ENCODE data around the gene PCSK2.

The PCSK2 gene

GRCh38 chr20:17508756-17509155 lies 281.9 kb downstream of the PCSK2 start:
- Histone ChIP-seq H3K27ac (ENCODE audit: poor library complexity, severe bottlenecking) (no peak overlapping the region), H3K4me1 (ENCODE audit: insufficient read depth, poor library complexity, severe bottlenecking) (peaks cover 15% of the 10 kb centered on the region), H3K4me3 (ENCODE audit: severe bottlenecking) (no peak overlapping the region), H3K27me3 (ENCODE audit: insufficient read depth, poor library complexity, severe bottlenecking) (no peaks in the 10 kb centered on the region), H3K9me3 (ENCODE audit: severe bottlenecking) (no peaks in the 10 kb centered on the region), H3K36me3 (ENCODE audit: low read depth) (no peaks in the 10 kb centered on the region)
- no peak for ATAC-seq (ENCODE audit: low read depth)
- TF ChIP-seq CTCF (IDR thresholded peaks at IDR 0.05; ENCODE audit: poor library complexity, severe bottlenecking): no peak
- no peak for DNase-seq (ENCODE audit: low spot score)

DNA sequence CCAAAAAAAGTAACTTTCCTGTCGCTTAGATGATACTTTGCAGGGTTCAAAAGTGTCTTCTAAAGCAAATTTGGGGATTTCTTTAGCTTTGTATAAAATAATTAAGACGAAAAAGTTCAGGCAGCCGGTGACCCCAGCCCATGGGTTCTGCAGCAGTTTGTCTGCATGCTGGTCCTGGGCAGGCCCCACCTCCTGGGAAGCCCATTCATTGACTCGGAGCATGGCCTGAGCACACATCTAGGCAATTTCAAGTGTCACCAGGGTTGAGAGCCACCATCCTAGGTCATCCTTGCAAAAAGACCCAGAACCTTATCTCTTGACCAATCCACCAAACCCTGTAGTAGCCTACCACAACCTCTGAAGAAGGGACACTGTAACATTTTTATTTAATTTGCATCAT lies 283.7 kb downstream of the PCSK2 start:
- Histone ChIP-seq H3K9me3 (ENCODE audit: severe bottlenecking) (no peaks in the 10 kb centered on the region), H3K4me1 (ENCODE audit: insufficient read depth, poor library complexity, severe bottlenecking) (peaks cover 14% of the 10 kb centered on the region), H3K4me3 (ENCODE audit: severe bottlenecking) (no peak overlapping the region), H3K27me3 (ENCODE audit: insufficient read depth, poor library complexity, severe bottlenecking) (no peaks in the 10 kb centered on the region), H3K27ac (ENCODE audit: poor library complexity, severe bottlenecking) (no peak overlapping the region), H3K36me3 (ENCODE audit: low read depth) (no peaks in the 10 kb centered on the region)
- ATAC-seq (ENCODE audit: low read depth): no peak
- no peak for DNase-seq (ENCODE audit: low spot score)
- TF ChIP-seq CTCF (IDR thresholded peaks at IDR 0.05; ENCODE audit: poor library complexity, severe bottlenecking): no peak

GRCh38 chr20:17511401-17511800 lies 284.6 kb downstream of the PCSK2 start:
- no peak for ATAC-seq (ENCODE audit: low read depth)
- H3K9me3 ChIP-seq (ENCODE audit: severe bottlenecking): no peaks in the 10 kb centered on the region
- no peaks in the 10 kb centered on the region for H3K36me3 ChIP-seq (ENCODE audit: low read depth)
- peaks cover 6% of the 10 kb centered on the region for H3K4me1 ChIP-seq (ENCODE audit: insufficient read depth, poor library complexity, severe bottlenecking)
- H3K4me3 ChIP-seq (ENCODE audit: severe bottlenecking): no peak overlapping the region
- no peak for DNase-seq (ENCODE audit: low spot score)
- H3K27ac ChIP-seq (ENCODE audit: poor library complexity, severe bottlenecking): no peak overlapping the region
- no peaks in the 10 kb centered on the region for H3K27me3 ChIP-seq (ENCODE audit: insufficient read depth, poor library complexity, severe bottlenecking)
- TF ChIP-seq CTCF (IDR thresholded peaks at IDR 0.05; ENCODE audit: poor library complexity, severe bottlenecking): no peak

DNA sequence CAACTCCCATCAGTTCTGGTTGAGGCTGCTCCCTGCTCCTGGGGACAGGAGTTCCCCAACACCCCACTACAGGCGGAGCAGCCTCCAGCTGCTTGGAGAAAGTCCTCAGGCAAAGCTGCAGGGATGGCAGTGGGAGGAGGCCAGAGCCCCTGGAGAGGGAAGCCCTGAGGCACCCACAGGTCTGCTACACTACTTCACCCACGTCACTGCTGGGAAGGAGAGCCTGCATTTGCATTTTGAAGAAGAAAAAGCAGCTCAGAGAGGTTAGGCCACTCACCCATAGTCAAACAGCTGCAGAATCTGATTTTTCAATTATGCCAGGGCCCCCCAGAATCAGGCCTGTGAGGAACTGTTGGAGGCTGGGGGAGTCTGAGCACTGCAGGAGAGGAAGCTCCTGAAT lies 287.1 kb downstream of the PCSK2 start:
- Histone ChIP-seq H3K36me3 (ENCODE audit: low read depth) (no peaks in the 10 kb centered on the region), H3K27ac (ENCODE audit: poor library complexity, severe bottlenecking) (no peak overlapping the region), H3K9me3 (ENCODE audit: severe bottlenecking) (no peaks in the 10 kb centered on the region), H3K4me1 (ENCODE audit: insufficient read depth, poor library complexity, severe bottlenecking) (no peaks in the 10 kb centered on the region), H3K27me3 (ENCODE audit: insufficient read depth, poor library complexity, severe bottlenecking) (no peaks in the 10 kb centered on the region), H3K4me3 (ENCODE audit: severe bottlenecking) (no peak overlapping the region)
- ATAC-seq (ENCODE audit: low read depth): no peak
- no peak for TF ChIP-seq CTCF (IDR thresholded peaks at IDR 0.05; ENCODE audit: poor library complexity, severe bottlenecking)
- no peak for DNase-seq (ENCODE audit: low spot score)

DNA sequence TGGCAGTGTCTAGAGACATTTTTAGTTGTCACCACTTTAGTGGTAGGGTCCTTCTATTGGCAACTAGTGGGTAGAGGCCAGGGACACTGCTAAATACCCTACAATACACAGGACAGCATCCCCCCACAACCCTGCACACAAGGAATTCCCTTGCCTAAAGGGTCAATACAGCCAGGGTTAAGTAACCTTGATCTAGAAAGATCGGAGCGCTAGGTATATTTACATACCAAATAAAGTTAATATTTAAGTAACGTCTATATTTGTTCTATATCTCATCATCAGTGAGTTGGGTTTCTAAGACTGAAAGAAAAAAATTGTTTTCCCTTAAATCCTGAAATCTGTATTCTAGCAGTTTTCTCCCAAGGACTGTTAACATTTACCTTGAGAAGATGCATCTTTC lies 288.2 kb downstream of the PCSK2 start:
- no peak for ATAC-seq (ENCODE audit: low read depth)

More for the DNA sequence above, 288.2 kb downstream of the PCSK2 start:
- Histone ChIP-seq H3K27ac (ENCODE audit: poor library complexity, severe bottlenecking) (no peak overlapping the region), H3K36me3 (ENCODE audit: low read depth) (no peaks in the 10 kb centered on the region), H3K4me3 (ENCODE audit: severe bottlenecking) (no peak overlapping the region), H3K9me3 (ENCODE audit: severe bottlenecking) (no peaks in the 10 kb centered on the region), H3K27me3 (ENCODE audit: insufficient read depth, poor library complexity, severe bottlenecking) (no peaks in the 10 kb centered on the region), H3K4me1 (ENCODE audit: insufficient read depth, poor library complexity, severe bottlenecking) (no peaks in the 10 kb centered on the region)
- no peak for TF ChIP-seq CTCF (IDR thresholded peaks at IDR 0.05; ENCODE audit: poor library complexity, severe bottlenecking)
- no peak for DNase-seq (ENCODE audit: low spot score)
